Neuronal stem cell (in vitro differentiated cells): Measurements from ENCODE around the gene ADIPOR2.
A peak's percentile ranks its signal among the peaks of the same experiment; 100 is the strongest.

Source experiments
- DNase-seq: peaks from one replicate; pipeline ENCODE4 v3.0.0-alpha.2; 2013; ENCODE audit warnings: low spot score
- H2AFZ ChIP-seq: one replicate; pipeline ENCODE4 v1.6.1; 2013; ENCODE audit warnings: mild to moderate bottlenecking, low read length, inconsistent platforms
- H2AK5ac ChIP-seq: 2 replicates; pipeline ENCODE4 v1.6.1; 2013; ENCODE audit warnings: low read depth, mild to moderate bottlenecking, inconsistent platforms, low read length, moderate library complexity, mixed read lengths
- H2BK120ac ChIP-seq: 2 replicates; pipeline ENCODE4 v1.6.1; 2013; ENCODE audit warnings: low read depth, mild to moderate bottlenecking, inconsistent platforms, low read length, moderate library complexity, mixed read lengths
- H2BK12ac ChIP-seq: one replicate; pipeline ENCODE4 v1.6.1; 2013; ENCODE audit warnings: low read length, inconsistent platforms
- H2BK15ac ChIP-seq: 2 replicates; pipeline ENCODE4 v1.6.1; 2013; ENCODE audit warnings: mild to moderate bottlenecking, low read length, inconsistent platforms, mixed read lengths
- H2BK5ac ChIP-seq: one replicate; pipeline ENCODE4 v1.6.1; 2013; ENCODE audit warnings: inconsistent platforms, mild to moderate bottlenecking, low read length, moderate library complexity
- H3K14ac ChIP-seq: one replicate; pipeline ENCODE4 v1.6.1; 2013; ENCODE audit warnings: low read length, inconsistent platforms
- H3K18ac ChIP-seq: 2 replicates; pipeline ENCODE4 v1.6.1; 2013; ENCODE audit warnings: low read length, inconsistent platforms
- H3K23ac ChIP-seq: 2 replicates; pipeline ENCODE4 v1.6.1; 2013; ENCODE audit warnings: low read depth, mild to moderate bottlenecking, mixed read lengths, low read length, inconsistent platforms; ENCODE audit not compliant: poor library complexity
- H3K27ac ChIP-seq: replicated peaks from 3 replicates; pipeline ENCODE4 v1.5.1; 2013; ENCODE audit warnings: low read length, inconsistent platforms
- H3K27me3 ChIP-seq, 3 experiments: 2 replicates each; pipeline ENCODE4 v1.6.1; 2013; ENCODE audit warnings: low read length in 3 of 3, mild to moderate bottlenecking in 2 of 3, inconsistent platforms in 1 of 3, low read depth in 1 of 3, mixed read lengths in 1 of 3, moderate library complexity in 1 of 3; ENCODE audit not compliant: control insufficient read depth in 3 of 3, insufficient read depth in 3 of 3
- H3K36me3 ChIP-seq, 2 donors: replicated peaks in 1 of 2; 2 replicates each; pipeline ENCODE4 v1.6.1; 2013; ENCODE audit warnings: low read length in 2 of 2; ENCODE audit not compliant: control insufficient read depth in 2 of 2, insufficient read depth in 2 of 2
- H3K4ac ChIP-seq: 2 replicates; pipeline ENCODE4 v1.6.1; 2013; ENCODE audit warnings: inconsistent platforms, mild to moderate bottlenecking, low read length, moderate library complexity
- H3K4me1 ChIP-seq, 2 donors: 1 replicate in 1 of 2; 2 replicates in 1 of 2; pipeline ENCODE4 v1.6.1; 2013; ENCODE audit warnings: low read length in 2 of 2, low read depth in 1 of 2; ENCODE audit not compliant: control insufficient read depth in 2 of 2, insufficient read depth in 1 of 2
- H3K4me2 ChIP-seq: one replicate; pipeline ENCODE4 v1.6.1; 2013; ENCODE audit warnings: mild to moderate bottlenecking, low read length, inconsistent platforms; ENCODE audit not compliant: insufficient read depth, poor library complexity, severe bottlenecking
- H3K4me3 ChIP-seq, 2 donors: 2 replicates each; pipeline ENCODE4 v1.5.1; 2013; ENCODE audit warnings: low read length in 2 of 2, mild to moderate bottlenecking in 2 of 2, inconsistent platforms in 1 of 2, moderate library complexity in 1 of 2
- H3K79me1 ChIP-seq: one replicate; pipeline ENCODE4 v1.6.1; 2013; ENCODE audit warnings: low read depth, mild to moderate bottlenecking, inconsistent platforms, low read length, moderate library complexity
- H3K9ac ChIP-seq: one replicate; pipeline ENCODE4 v1.6.1; 2013; ENCODE audit warnings: mild to moderate bottlenecking, low read depth, low read length, inconsistent platforms; ENCODE audit not compliant: poor library complexity
- H3K9me3 ChIP-seq, 2 donors: replicated peaks in 1 of 2; 2 replicates each; pipeline versions ENCODE3 to v1.6.1; 2013; ENCODE audit warnings: low read length in 2 of 2, mild to moderate bottlenecking in 2 of 2, inconsistent platforms in 1 of 2, low read depth in 1 of 2, mixed read lengths in 1 of 2, moderate library complexity in 1 of 2; ENCODE audit not compliant: control insufficient read depth in 2 of 2, insufficient read depth in 1 of 2
- H4K8ac ChIP-seq: one replicate; pipeline ENCODE4 v1.6.1; 2013; ENCODE audit warnings: low read depth, mild to moderate bottlenecking, inconsistent platforms, low read length, moderate library complexity
- H4K91ac ChIP-seq: one replicate; pipeline ENCODE4 v1.6.1; 2013; ENCODE audit warnings: low read length, low read depth, mild to moderate bottlenecking, inconsistent platforms; ENCODE audit not compliant: poor library complexity
- WGBS, 2 donors: extraction: QIAGEN DNeasy Blood & Tissue Kit; methylation state at CpG; one replicate each; pipeline ENCODE4 v1.1.7; 2013; ENCODE audit warnings: missing lambda C conversion rate in 2 of 2, mixed read lengths in 1 of 2; ENCODE audit not compliant: insufficient read length in 2 of 2, insufficient replicate concordance in 1 of 2; ENCODE audit errors: extremely low coverage in 2 of 2; 5-methylcytosine and 5-hydroxymethylcytosine counted together

Gene ADIPOR2

DNA sequence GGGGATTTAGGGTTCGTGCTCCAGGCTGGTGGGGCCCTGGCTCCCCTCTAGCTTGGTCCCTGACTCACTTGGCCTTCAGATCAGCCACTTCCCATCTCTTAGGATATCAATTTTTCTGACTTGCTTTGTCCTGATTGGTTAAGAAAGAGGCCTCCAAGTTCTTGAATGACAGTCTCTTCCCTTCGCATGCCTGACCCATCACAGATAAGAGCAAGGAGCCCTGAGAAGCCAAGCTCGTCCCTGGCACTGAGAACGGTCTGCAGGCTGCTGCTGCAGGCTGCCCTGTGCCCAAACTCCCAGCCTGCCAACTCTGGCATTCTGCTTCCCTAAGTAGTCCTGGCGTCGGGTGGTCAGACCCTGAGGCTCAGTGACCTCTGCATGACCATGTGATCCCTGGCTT is 128.7 kb downstream of the ADIPOR2 start:
- peak overlapping the region; percentile 52 for H2BK15ac ChIP-seq
- no peak overlapping the region for H2BK12ac ChIP-seq
- H3K23ac ChIP-seq = no peak overlapping the region
- peak overlapping the region; percentile 32 for H2AK5ac ChIP-seq
- H3K27me3 ChIP-seq = peaks cover 0 to 68% (median 30%) of the 10 kb centered on the region in 3 experiments
- no peaks in the 10 kb centered on the region for H3K36me3 ChIP-seq
- no peak overlapping the region for H3K4me3 ChIP-seq
- peak overlapping the region; percentile 7 for H3K18ac ChIP-seq
- no peak overlapping the region for H3K4ac ChIP-seq
- H4K8ac ChIP-seq = no peak overlapping the region
- H3K14ac ChIP-seq = peak overlapping the region; percentile 87
- H2BK120ac ChIP-seq = no peak overlapping the region
- H2AFZ ChIP-seq = no peak overlapping the region
- peaks cover 4% of the 10 kb centered on the region in 2 donors for H3K4me1 ChIP-seq
- H3K4me2 ChIP-seq = no peak overlapping the region
- no peak overlapping the region for H4K91ac ChIP-seq
- no peak overlapping the region for H3K27ac ChIP-seq
- no peaks in the 10 kb centered on the region for H3K79me1 ChIP-seq
- no peak overlapping the region for H2BK5ac ChIP-seq
- WGBS, 2 donors = no CpG with 5 or more reads among the region's 6 CpGs
- no peak overlapping the region for H3K9ac ChIP-seq
- peaks cover 8 to 11% of the 10 kb centered on the region in 2 donors for H3K9me3 ChIP-seq
- no peak for DNase-seq

DNA sequence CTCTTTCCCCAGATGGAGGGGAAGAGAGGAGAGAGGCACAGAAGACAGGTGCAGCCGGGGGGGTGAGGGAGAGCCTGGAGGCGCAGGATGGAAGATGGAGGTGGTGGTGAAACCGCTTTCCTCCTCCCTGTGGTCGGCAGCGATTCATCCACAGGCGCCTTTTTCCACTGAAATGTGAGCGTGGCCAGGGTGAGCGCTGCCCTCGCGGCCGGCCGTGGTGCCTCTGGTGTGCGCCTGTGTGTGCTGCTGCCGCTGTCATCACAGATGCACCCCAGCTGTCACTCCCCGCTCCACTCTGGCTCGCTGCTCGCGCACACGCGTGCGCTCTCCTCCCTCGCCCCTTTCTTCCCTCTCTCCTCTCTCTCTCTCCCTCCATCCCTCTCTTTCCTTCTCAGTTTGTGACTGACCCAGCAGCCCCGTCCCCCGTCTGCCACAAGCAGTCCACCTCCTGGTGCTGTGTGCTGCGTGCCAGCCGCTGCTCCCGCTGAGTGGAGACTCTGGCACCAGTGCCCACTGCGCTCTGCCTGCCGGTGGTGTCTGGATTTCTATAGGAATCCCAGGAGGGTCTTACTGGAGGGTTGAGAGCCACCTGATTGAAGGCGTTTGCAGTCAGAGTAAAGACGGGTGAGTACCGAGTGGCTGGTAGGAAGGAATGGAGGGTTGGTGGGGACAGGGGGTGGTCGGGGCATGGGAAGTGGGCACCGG is 129.5 kb downstream of the ADIPOR2 start, which contains the start of gene LRTM2:
Gene LRTM2, plus strand, starts transcription at position 375 of the 705 bp plus-strand sequence. CDS start 7,584 bp downstream, outside the sequence.
- WGBS, 2 donors = no CpG with 5 or more reads among the region's 34 CpGs
- H3K9me3 ChIP-seq = peaks cover 8 to 11% of the 10 kb centered on the region in 2 donors
- H3K4me3 ChIP-seq = peak within 1 kb of the TSS in 1 of 2 donors; percentile 56
- DNase-seq = no peak
- H2BK5ac ChIP-seq = no peak within 1 kb of the TSS
- no peak within 1 kb of the TSS for H3K27ac ChIP-seq
- H3K4me1 ChIP-seq = peaks cover 4% of the 10 kb centered on the region in 2 donors
- no peak within 1 kb of the TSS for H2BK120ac ChIP-seq
- H3K23ac ChIP-seq = peak within 1 kb of the TSS; percentile 1
- H3K36me3 ChIP-seq = no peaks in the 10 kb centered on the region
- H3K4ac ChIP-seq = no peak within 1 kb of the TSS
- H4K8ac ChIP-seq = no peak within 1 kb of the TSS
- H3K4me2 ChIP-seq = no peak within 1 kb of the TSS
- peak within 1 kb of the TSS; percentile 53 for H2BK12ac ChIP-seq
- peak within 1 kb of the TSS; percentile 87 for H3K14ac ChIP-seq
- H2BK15ac ChIP-seq = peak within 1 kb of the TSS; percentile 52
- H2AK5ac ChIP-seq = peak within 1 kb of the TSS; percentile 88
- no peak within 1 kb of the TSS for H2AFZ ChIP-seq
- no peak within 1 kb of the TSS for H4K91ac ChIP-seq
- peaks cover 0 to 72% (median 30%) of the 10 kb centered on the region in 3 experiments for H3K27me3 ChIP-seq
- H3K18ac ChIP-seq = peak within 1 kb of the TSS; percentile 68
- H3K9ac ChIP-seq = peak within 1 kb of the TSS; percentile 66
- no peaks in the 10 kb centered on the region for H3K79me1 ChIP-seq

DNA sequence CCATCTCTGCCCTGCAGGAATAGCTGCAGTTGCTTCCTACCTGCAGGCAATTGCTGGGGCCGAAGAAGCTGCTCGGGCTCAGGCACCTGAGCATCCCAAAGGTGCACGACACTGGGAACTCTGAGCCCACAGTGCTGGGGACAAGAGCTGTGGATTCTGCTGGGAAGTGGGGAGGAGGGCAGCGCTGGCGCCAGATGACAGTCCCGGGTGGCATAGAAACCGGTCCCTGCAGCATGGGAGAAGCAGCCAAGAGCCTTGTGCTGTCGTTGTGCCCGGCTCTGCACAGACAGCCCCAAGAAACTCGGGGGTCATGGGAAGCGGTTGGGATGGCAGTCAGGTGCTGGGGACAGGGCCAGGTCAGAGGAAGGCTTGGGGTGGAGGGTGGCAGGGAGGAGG is 130.0 kb downstream of the ADIPOR2 start:
- Histone ChIP-seq H4K91ac (no peak overlapping the region), H3K4ac (no peak overlapping the region), H2AFZ (no peak overlapping the region), H3K27ac (no peak overlapping the region), H2BK120ac (no peak overlapping the region), H3K36me3 (no peaks in the 10 kb centered on the region), H2BK12ac (no peak overlapping the region), H3K9ac (no peak overlapping the region), H3K4me3 (peak overlapping the region in 1 of 2 donors; percentile 56), H3K27me3 (peaks cover 0 to 78% (median 30%) of the 10 kb centered on the region in 3 experiments), H2BK15ac (no peak overlapping the region), H3K9me3 (peaks cover 8 to 11% of the 10 kb centered on the region in 2 donors), H3K23ac (peak overlapping the region; percentile 1), H2BK5ac (no peak overlapping the region), H3K18ac (no peak overlapping the region), H4K8ac (no peak overlapping the region), H3K4me1 (peaks cover 4% of the 10 kb centered on the region in 2 donors), H2AK5ac (peak overlapping the region; percentile 88), H3K14ac (no peak overlapping the region), H3K4me2 (no peak overlapping the region), H3K79me1 (no peaks in the 10 kb centered on the region)
- WGBS, 2 donors = no CpG with 5 or more reads among the region's 11 CpGs
- no peak for DNase-seq

DNA sequence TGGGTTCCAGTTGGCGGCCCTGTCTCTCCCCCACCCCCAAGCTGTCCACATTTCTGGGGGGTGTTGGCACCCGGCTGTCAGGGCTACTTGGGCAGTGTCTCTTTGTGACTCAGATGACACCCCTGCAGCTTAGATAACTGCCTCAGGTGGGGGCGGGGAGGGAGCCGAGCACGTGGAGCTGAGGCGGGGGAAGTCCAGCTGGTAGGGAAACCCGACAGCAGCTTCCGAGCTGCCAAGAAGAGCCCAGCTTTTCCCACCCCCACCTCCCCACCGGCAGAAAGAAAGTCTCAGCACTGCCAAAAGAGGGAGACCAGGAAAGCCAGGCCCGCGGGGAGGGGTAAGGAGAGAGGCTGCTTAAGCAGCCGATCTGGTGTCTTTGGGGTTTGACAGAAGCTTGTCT is 130.9 kb downstream of the ADIPOR2 start:
- H3K27me3 ChIP-seq = peaks cover 0 to 77% (median 30%) of the 10 kb centered on the region in 3 experiments
- WGBS, 2 donors = no CpG with 5 or more reads among the region's 12 CpGs
- H4K91ac ChIP-seq = no peak overlapping the region

More for the DNA sequence above, 130.9 kb downstream of the ADIPOR2 start:
- no peak overlapping the region for H3K4ac ChIP-seq
- no peak overlapping the region for H2AK5ac ChIP-seq
- H3K27ac ChIP-seq = no peak overlapping the region
- peak overlapping the region; percentile 34 for H2BK15ac ChIP-seq
- no peak overlapping the region for H2BK5ac ChIP-seq
- H3K4me1 ChIP-seq = peaks cover under 1 to 6% of the 10 kb centered on the region in 2 donors
- H3K23ac ChIP-seq = no peak overlapping the region
- no peaks in the 10 kb centered on the region for H3K79me1 ChIP-seq
- H3K36me3 ChIP-seq = no peaks in the 10 kb centered on the region
- no peak overlapping the region for H3K4me2 ChIP-seq
- H2AFZ ChIP-seq = no peak overlapping the region
- H2BK120ac ChIP-seq = no peak overlapping the region
- no peak for DNase-seq
- H3K4me3 ChIP-seq = no peak overlapping the region
- H4K8ac ChIP-seq = no peak overlapping the region
- no peak overlapping the region for H3K9ac ChIP-seq
- H2BK12ac ChIP-seq = no peak overlapping the region
- no peak overlapping the region for H3K14ac ChIP-seq
- peaks cover 5 to 8% of the 10 kb centered on the region in 2 donors for H3K9me3 ChIP-seq
- H3K18ac ChIP-seq = no peak overlapping the region
